HEK293 (cell line): ENCODE measurements around the gene NAPB.

Experiments used
- CTCF ChIP-seq: fragments of 450-650 bp; formaldehyde crosslinking; IDR thresholded peaks from 2 replicates; pipeline ENCODE4 v1.5.1; 2016; ENCODE audit warnings: missing biosample characterization, missing genetic modification characterization
- HOXD13 ChIP-seq: sonication (generic); formaldehyde crosslinking; IDR thresholded peaks from 2 replicates; pipeline ENCODE4 v1.8.0; 2022; ENCODE audit warnings: missing genetic modification reagents, borderline replicate concordance
- IKZF3 ChIP-seq: fragments of 450-650 bp; IDR thresholded peaks from 2 replicates; pipeline ENCODE4 v1.5.0; 2018; ENCODE audit warnings: missing biosample characterization, mild to moderate bottlenecking, missing genetic modification characterization, moderate library complexity
- ZBTB1 ChIP-seq: fragments of 450-650 bp; formaldehyde crosslinking; IDR thresholded peaks from 2 replicates; pipeline ENCODE4 v1.5.1; 2016; ENCODE audit warnings: missing biosample characterization, missing genetic modification characterization
- ZNF112 ChIP-seq: fragments of 450-650 bp; formaldehyde crosslinking; IDR thresholded peaks from 2 replicates; pipeline ENCODE4 v1.5.0; 2017; ENCODE audit warnings: missing biosample characterization, missing genetic modification characterization
- ZNF121 ChIP-seq: fragments of 450-650 bp; formaldehyde crosslinking; IDR thresholded peaks from 2 replicates; pipeline ENCODE4 v1.5.1; 2016; ENCODE audit warnings: missing biosample characterization, missing genetic modification characterization
- ZNF24 ChIP-seq: fragments of 450-650 bp; formaldehyde crosslinking; IDR thresholded peaks from 2 replicates; pipeline ENCODE4 v1.5.1; 2016; ENCODE audit warnings: missing biosample characterization, missing genetic modification characterization
- ZNF561 ChIP-seq: fragments of 450-650 bp; IDR thresholded peaks from 2 replicates; pipeline ENCODE4 v1.5.1; 2018; ENCODE audit warnings: missing biosample characterization, missing genetic modification characterization, borderline replicate concordance
- ZNF623 ChIP-seq: fragments of 450-650 bp; formaldehyde crosslinking; IDR thresholded peaks from 2 replicates; pipeline ENCODE4 v1.5.1; 2016; ENCODE audit warnings: missing biosample characterization, missing genetic modification characterization
- TF ChIP-seq, protein P1 (sequence below): fragments of 450-650 bp; formaldehyde crosslinking; IDR thresholded peaks from 2 replicates; pipeline ENCODE4 v1.5.1; 2016; ENCODE audit warnings: missing biosample characterization, missing genetic modification characterization
- TF ChIP-seq, protein P2 (sequence below): fragments of 450-650 bp; formaldehyde crosslinking; optimal IDR thresholded peaks from 2 replicates; pipeline ENCODE3; 2016; ENCODE audit warnings: missing biosample characterization, mild to moderate bottlenecking, missing genetic modification characterization

DNA sequence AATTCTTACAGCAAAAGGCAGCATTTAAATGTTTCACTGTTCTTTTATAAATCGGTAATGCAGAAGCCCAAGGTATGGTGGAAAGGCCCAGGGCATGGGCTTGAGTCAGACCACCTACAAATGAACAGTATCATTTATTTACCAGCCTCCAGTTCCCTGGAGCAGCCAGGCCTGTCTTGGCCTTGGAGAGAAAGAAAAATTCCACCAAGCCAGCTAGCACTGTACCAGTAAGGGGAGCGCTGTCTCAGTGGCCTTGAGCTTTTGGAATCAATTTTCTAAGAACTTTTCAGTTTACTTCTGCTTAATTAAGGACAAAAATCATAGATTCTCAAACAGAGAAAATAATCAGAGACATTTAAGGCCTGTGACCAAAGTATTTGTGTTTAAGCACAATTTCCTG lies 12.3 kb downstream of the NAPB start:
- TF ChIP-seq CTCF (tag by site-specific recombination) = no peak
- TF ChIP-seq ZNF623 = no peak
- no peak for TF ChIP-seq ZBTB1 (tag by site-specific recombination)
- no peak for TF ChIP-seq HOXD13 (CRISPR knock-in tag)
- no peak for TF ChIP-seq ZNF561 (tag by site-specific recombination)
- no peak for TF ChIP-seq ZNF112 (tag by site-specific recombination)
- TF ChIP-seq, protein P1, sequence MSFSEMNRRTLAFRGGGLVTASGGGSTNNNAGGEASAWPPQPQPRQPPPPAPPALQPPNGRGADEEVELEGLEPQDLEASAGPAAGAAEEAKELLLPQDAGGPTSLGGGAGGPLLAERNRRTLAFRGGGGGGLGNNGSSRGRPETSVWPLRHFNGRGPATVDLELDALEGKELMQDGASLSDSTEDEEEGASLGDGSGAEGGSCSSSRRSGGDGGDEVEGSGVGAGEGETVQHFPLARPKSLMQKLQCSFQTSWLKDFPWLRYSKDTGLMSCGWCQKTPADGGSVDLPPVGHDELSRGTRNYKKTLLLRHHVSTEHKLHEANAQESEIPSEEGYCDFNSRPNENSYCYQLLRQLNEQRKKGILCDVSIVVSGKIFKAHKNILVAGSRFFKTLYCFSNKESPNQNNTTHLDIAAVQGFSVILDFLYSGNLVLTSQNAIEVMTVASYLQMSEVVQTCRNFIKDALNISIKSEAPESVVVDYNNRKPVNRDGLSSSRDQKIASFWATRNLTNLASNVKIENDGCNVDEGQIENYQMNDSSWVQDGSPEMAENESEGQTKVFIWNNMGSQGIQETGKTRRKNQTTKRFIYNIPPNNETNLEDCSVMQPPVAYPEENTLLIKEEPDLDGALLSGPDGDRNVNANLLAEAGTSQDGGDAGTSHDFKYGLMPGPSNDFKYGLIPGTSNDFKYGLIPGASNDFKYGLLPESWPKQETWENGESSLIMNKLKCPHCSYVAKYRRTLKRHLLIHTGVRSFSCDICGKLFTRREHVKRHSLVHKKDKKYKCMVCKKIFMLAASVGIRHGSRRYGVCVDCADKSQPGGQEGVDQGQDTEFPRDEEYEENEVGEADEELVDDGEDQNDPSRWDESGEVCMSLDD = no peak
- TF ChIP-seq, protein P2, sequence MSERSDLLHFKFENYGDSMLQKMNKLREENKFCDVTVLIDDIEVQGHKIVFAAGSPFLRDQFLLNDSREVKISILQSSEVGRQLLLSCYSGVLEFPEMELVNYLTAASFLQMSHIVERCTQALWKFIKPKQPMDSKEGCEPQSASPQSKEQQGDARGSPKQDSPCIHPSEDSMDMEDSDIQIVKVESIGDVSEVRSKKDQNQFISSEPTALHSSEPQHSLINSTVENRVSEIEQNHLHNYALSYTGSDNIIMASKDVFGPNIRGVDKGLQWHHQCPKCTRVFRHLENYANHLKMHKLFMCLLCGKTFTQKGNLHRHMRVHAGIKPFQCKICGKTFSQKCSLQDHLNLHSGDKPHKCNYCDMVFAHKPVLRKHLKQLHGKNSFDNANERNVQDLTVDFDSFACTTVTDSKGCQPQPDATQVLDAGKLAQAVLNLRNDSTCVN (tag by site-specific recombination) = no peak
- no peak for TF ChIP-seq ZNF24 (tag by site-specific recombination)
- no peak for TF ChIP-seq IKZF3 (tag by site-specific recombination)
- TF ChIP-seq ZNF121 = no peak
